GM19239 (cell line): ENCODE results near the gene E2F1.

Experiments
- DNase-seq: peaks from one replicate; pipeline ENCODE4 v3.0.0; 2011; ENCODE audit warnings: low spot score; ENCODE audit not compliant: insufficient read length
- FAIRE-seq: peaks from 2 replicates; lab custom pipeline; 2011; peaks lifted over from hg19 to GRCh38; lab: Jason Lieb, UNC

Gene E2F1

GRCh38 chr20:33686100-33686983, at the start of gene E2F1:
TSS of gene E2F1 (minus strand) at chr20:33686385. CDS start at chr20:33686264, 121 bp downstream.
- DNase-seq (peak; percentile 98), FAIRE-seq (peak; percentile 49)

- peak; percentile 56 for FAIRE-seq
- peak; percentile 13 for DNase-seq
Measured at GRCh38 chr20:33733654-33734576, 47.7 kb upstream of the E2F1 start.

- DNase-seq (peak; percentile 57), FAIRE-seq (no peak)
Measured at GRCh38 chr20:33732166-33732970, 46.2 kb upstream of the E2F1 start.

- FAIRE-seq, result no peak
- peak; percentile 77 for DNase-seq
Measured at GRCh38 chr20:33731693-33732165, 45.5 kb upstream of the E2F1 start, which contains the start of gene ZNF341. TSS of gene ZNF341 (plus strand) at chr20:33731996. CDS start at chr20:33732022, 26 bp downstream.

- no peak for DNase-seq
- FAIRE-seq, result no peak
Measured at GRCh38 chr20:33730946-33731692, 44.9 kb upstream of the E2F1 start.

- FAIRE-seq (no peak), DNase-seq (no peak)
Measured at GRCh38 chr20:33729101-33729500, 42.9 kb upstream of the E2F1 start.

GRCh38 chr20:33728463-33728862, 42.3 kb upstream of the E2F1 start:
- DNase-seq, result no peak
- no peak for FAIRE-seq

GRCh38 chr20:33727806-33728205, 41.6 kb upstream of the E2F1 start:
- FAIRE-seq, result no peak
- no peak for DNase-seq

GRCh38 chr20:33727115-33727479, 40.9 kb upstream of the E2F1 start:
- FAIRE-seq (no peak), DNase-seq (no peak)

GRCh38 chr20:33725607-33726264, 39.6 kb upstream of the E2F1 start:
- FAIRE-seq (no peak), DNase-seq (no peak)

- FAIRE-seq, result no peak
- no peak for DNase-seq
Measured at GRCh38 chr20:33724439-33725094, 38.4 kb upstream of the E2F1 start.

- no peak for FAIRE-seq
- DNase-seq, result no peak
Measured at GRCh38 chr20:33721391-33722140, 35.4 kb upstream of the E2F1 start.

- peak; percentile 96 for DNase-seq
- FAIRE-seq, result peak; percentile 99
Measured at GRCh38 chr20:33719989-33720709, 34.0 kb upstream of the E2F1 start, which contains the start of gene PXMP4. TSS of gene PXMP4 (minus strand) at chr20:33720310. CDS start at chr20:33720207, 103 bp downstream.

GRCh38 chr20:33719277-33719988, 33.2 kb upstream of the E2F1 start:
- FAIRE-seq (no peak), DNase-seq (no peak)

GRCh38 chr20:33716498-33716897, 30.3 kb upstream of the E2F1 start:
- DNase-seq (no peak), FAIRE-seq (no peak)

GRCh38 chr20:33713865-33714367, 27.7 kb upstream of the E2F1 start:
- DNase-seq, result no peak
- FAIRE-seq, result no peak
